RWPE1 (cell line): ENCODE results near the gene TEKT3.

Source experiments
- CTCF ChIA-PET: fragments of 350-600 bp; sonication (Branson Sonifier 250); formaldehyde crosslinking; extraction: SDS; loops from one replicate; lab custom pipeline; 2021; lab: Yijun Ruan, JAX
- POLR2A ChIA-PET: fragments of 400-600 bp; formaldehyde crosslinking; extraction: SDS; loops from one replicate; lab custom pipeline; 2020; ENCODE audit warnings: antibody characterized with exemption; ENCODE audit not compliant: low non-redundant PET; lab: Yijun Ruan, JAX
- DNase-seq: peaks from one replicate; pipeline ENCODE4 v3.0.0; 2012; ENCODE audit warnings: low spot score
- H3K27ac ChIP-seq: fragments of 450-650 bp; 2 replicates; pipeline ENCODE4 v1.5.1; 2017
- TF ChIP-seq, protein P1 (sequence below): fragments of 450-650 bp; conservative IDR thresholded peaks from 2 replicates; pipeline ENCODE4 v1.5.1; 2017; ENCODE audit warnings: low read depth, mild to moderate bottlenecking

The TEKT3 gene

DNA sequence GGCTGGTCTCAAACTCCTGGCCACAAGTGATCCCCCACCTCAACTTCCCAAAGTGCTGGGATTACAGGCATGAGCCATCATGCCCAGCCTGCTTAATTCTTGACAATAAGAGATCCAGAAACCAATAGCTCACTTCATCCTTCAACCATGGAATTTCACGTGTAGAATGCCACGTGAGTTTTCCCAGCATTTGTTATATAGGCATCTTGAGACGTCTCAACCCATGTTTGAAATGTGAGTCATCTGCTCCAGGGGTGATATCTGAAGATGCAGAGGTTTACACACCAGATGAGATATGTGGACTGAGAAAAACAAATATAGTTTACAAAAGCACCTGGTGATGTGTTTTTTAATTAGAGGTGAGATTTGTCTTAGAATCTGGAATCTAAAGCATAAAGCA, 7.1 kb downstream of the TEKT3 start:
- TF ChIP-seq, protein P1, sequence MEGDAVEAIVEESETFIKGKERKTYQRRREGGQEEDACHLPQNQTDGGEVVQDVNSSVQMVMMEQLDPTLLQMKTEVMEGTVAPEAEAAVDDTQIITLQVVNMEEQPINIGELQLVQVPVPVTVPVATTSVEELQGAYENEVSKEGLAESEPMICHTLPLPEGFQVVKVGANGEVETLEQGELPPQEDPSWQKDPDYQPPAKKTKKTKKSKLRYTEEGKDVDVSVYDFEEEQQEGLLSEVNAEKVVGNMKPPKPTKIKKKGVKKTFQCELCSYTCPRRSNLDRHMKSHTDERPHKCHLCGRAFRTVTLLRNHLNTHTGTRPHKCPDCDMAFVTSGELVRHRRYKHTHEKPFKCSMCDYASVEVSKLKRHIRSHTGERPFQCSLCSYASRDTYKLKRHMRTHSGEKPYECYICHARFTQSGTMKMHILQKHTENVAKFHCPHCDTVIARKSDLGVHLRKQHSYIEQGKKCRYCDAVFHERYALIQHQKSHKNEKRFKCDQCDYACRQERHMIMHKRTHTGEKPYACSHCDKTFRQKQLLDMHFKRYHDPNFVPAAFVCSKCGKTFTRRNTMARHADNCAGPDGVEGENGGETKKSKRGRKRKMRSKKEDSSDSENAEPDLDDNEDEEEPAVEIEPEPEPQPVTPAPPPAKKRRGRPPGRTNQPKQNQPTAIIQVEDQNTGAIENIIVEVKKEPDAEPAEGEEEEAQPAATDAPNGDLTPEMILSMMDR: no peak
- ChIA-PET CTCF (no interaction called here), POLR2A (no interaction called here)
- DNase-seq: no peak
- H3K27ac ChIP-seq: no peak overlapping the region

DNA sequence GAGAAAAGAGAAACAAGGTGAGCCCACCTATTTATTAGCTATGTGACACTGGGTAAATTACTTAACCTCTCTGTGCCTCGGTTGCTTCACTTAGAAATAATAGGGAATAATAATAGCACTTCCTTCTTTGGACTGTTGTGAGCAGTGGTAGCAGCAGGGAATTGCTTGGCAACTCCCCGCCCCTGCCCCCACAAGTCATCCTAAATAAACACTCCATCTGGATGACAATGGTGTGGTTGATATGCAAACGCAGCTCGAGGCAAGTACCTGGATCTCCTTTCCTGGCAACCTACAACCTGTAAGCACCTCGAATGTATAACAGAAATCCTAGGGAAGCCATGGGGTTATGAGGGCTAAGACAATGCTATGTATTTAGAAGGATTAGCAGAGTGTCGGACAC, 9.1 kb downstream of the TEKT3 start:
- CTCF ChIA-PET: no interaction called here
- DNase-seq: no peak
- POLR2A ChIA-PET: no interaction called here
- TF ChIP-seq, protein P1: no peak
- no peak overlapping the region for H3K27ac ChIP-seq

DNA sequence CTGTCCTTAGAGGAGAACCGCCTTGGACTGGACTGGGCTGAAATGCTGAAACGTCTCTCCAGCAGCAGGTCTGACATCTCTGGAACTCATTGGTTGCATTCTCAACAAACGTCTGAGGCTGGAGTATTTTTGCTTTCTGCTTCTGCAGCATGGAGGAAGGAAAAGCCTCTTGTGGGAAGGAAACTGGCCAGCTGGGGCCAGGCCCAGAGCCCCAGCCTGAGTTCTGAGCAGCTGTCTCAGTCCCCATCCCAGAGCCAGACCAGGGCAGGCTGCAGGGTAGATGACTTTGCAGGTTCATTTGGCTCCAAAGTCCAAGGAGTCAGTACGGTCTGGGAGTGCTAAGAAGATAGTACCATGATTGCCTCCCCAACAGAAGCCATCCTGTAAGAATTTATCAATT, 18.3 kb downstream of the TEKT3 start:
- TF ChIP-seq, protein P1: no peak
- DNase-seq: no peak
- CTCF ChIA-PET: interaction anchor here (0.6 kb wide), 1 partner anchor 13 kb away, joined by 3 read pairs; no protein-coding TSS in a partner anchor
- POLR2A ChIA-PET: no interaction called here
- no peak overlapping the region for H3K27ac ChIP-seq

DNA sequence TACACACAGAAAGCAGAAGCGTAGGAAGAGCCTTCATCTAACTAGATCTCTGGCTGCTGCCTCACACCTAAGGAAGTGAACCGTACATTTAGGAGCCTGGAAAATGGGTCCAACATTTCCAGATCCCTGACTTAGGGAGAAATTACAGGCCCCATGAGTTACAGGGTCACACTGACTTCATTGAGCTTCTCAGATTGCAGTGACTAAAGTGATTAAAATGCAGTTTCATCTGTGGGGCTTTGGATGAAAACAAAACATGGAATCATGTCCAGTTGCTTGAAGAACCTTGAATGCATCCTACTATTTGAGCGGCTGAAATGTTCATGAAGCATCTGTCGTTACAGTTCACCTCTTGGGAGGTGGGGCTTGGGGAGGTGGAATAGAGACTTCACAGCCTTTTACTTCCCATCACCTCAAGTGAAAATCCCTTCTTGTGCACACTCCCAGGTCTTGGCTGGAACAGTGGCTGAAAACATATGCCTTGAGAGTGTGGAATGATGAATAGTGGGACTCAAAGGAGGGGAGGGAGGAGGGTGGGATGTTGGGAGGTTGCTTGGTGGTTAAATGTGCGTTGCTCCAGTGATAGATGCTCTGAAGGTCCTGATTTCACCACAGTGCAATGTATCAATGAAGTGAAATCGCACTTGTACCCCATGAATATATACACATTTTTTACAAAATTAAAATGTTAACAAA, 19.7 kb downstream of the TEKT3 start:
- POLR2A ChIA-PET: no interaction called here
- DNase-seq: no peak
- CTCF ChIA-PET: interaction anchor here (0.5 kb wide), 2 partner anchors 16 to 19 kb away, joined by 3 read pairs; no protein-coding TSS in a partner anchor
- TF ChIP-seq, protein P1: no peak
- H3K27ac ChIP-seq: no peak overlapping the region

DNA sequence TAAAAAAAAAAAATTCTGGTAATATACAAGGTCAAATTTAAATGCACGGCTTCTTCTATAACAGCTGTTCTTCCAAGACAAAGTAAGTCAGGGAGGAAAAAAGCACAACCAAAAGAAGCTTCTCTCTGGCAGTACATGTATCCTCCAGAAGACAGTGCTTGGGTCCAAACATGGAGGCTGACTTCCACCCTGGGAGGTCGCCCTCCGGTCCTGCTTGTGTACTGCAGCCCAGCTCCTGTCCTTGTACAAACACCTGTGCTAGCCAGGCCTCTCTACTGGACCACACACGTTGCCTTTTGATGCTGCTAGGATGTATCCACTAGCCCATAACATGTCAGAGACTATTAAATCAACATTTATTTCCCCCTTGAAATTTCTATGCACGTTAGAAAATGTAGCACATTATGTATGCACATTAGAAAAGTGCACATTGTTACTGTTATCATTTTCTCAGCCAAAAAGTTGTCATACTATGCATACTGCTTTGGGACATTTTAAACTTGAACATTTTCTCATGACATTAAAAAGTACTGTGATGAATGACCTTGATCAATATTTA, 21.9 kb downstream of the TEKT3 start:
- ChIA-PET POLR2A (no interaction called here), CTCF (interaction anchor here (0.6 kb wide), 1 partner anchor 1301 kb away, joined by 3 read pairs; no protein-coding TSS in a partner anchor)
- TF ChIP-seq, protein P1: no peak
- H3K27ac ChIP-seq: no peak overlapping the region
- DNase-seq: no peak

DNA sequence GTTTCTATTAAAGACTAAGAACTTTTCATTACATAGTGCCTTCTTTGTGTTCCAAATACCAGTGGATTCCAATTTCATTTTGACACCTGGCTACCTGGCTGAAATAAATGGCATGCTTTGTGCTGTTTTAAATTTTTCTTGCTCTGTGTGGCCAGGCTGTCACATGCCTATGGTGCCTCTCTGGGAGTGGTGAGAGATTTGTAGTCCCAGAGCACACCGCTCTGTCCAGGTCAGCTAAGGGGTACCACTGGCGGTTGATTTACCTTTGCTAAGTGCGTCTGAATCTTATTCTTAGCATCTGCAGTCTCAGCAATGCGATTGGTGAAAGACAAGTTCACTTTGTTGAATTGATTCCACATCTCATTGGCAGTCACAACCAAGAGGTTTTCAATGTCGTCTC, 29.4 kb downstream of the TEKT3 start:
- no peak for DNase-seq
- CTCF ChIA-PET: no interaction called here
- H3K27ac ChIP-seq: no peak overlapping the region
- POLR2A ChIA-PET: no interaction called here
- TF ChIP-seq, protein P1: no peak
